K562 (cell line): ENCODE data around the gene HYAL3. TPM values are rescaled to one million over a fixed set of nuclear protein-coding genes. Genes with fewer than 3 reads are reported as not detected.

Experiments used
- ATF1 ChIP-seq, 2 experiments: fragments of 450-650 bp in 1 of 2; IDR thresholded peaks; 2 replicates each; pipeline ENCODE4 v1.6.1; 2016; ENCODE audit warnings: missing compliant biosample characterization in 1 of 2, missing genetic modification characterization in 1 of 2
- CHCHD3 ChIP-seq: fragments of 250-450 bp; sonication (Bioruptor Pico); IDR thresholded peaks from 2 replicates; pipeline ENCODE4 v2.1.2; 2022; ENCODE audit warnings: mild to moderate bottlenecking
- DPF2 ChIP-seq: fragments of 450-650 bp; IDR thresholded peaks from 2 replicates; pipeline ENCODE4 v1.6.1; 2016
- EP400 ChIP-seq: fragments of 450-650 bp; IDR thresholded peaks from 2 replicates; pipeline ENCODE4 v1.6.1; 2017; ENCODE audit warnings: antibody characterized with exemption, mild to moderate bottlenecking, moderate library complexity
- FIP1L1 ChIP-seq: fragments of 200-400 bp; formaldehyde crosslinking; IDR thresholded peaks from 2 replicates; pipeline ENCODE4 v1.6.1; 2018; ENCODE audit warnings: mild to moderate bottlenecking, low read depth, low read length; ENCODE audit not compliant: poor library complexity, severe bottlenecking
- FOXK1 ChIP-seq: sonication (generic); formaldehyde crosslinking; IDR thresholded peaks from 2 replicates; pipeline ENCODE4 v1.8.0; 2022; ENCODE audit warnings: missing genetic modification reagents, mild to moderate bottlenecking, borderline replicate concordance
- HIVEP1 ChIP-seq: fragments of 250-450 bp; sonication (Bioruptor Pico); IDR thresholded peaks from 2 replicates; pipeline ENCODE4 v1.4.0; 2020; ENCODE audit warnings: mild to moderate bottlenecking
- HNRNPL ChIP-seq: fragments of 200-400 bp; formaldehyde crosslinking; IDR thresholded peaks from 2 replicates; pipeline ENCODE4 v1.6.1; 2017; ENCODE audit warnings: low read depth, mild to moderate bottlenecking, low read length
- LEF1 ChIP-seq: fragments of 450-650 bp; IDR thresholded peaks from 2 replicates; pipeline ENCODE4 v1.6.1; 2016; ENCODE audit warnings: mild to moderate bottlenecking
- SMAD4 ChIP-seq: fragments of 250-450 bp; sonication (Bioruptor Pico); conservative IDR thresholded peaks from 2 replicates; pipeline ENCODE4 v1.8.0; 2021; ENCODE audit warnings: inconsistent platforms, mild to moderate bottlenecking, moderate library complexity
- TAF9B ChIP-seq: fragments of 450-650 bp; IDR thresholded peaks from 2 replicates; pipeline ENCODE4 v1.6.1; 2018; ENCODE audit warnings: mild to moderate bottlenecking; ENCODE audit not compliant: partially characterized antibody
- TBL1XR1 ChIP-seq, 2 experiments: IDR thresholded peaks; 2 replicates each; pipeline ENCODE4 v1.6.1; 2012; ENCODE audit warnings: improper control_type of control experiment in 2 of 2, low read length in 2 of 2, mild to moderate bottlenecking in 1 of 2
- WHSC1 ChIP-seq: IDR thresholded peaks from one replicate; pipeline ENCODE4 v1.6.1; 2012; ENCODE audit warnings: low read length, control low read depth, inconsistent platforms
- ZNF644 ChIP-seq: fragments of 200-800 bp; sonication (Bioruptor generic); IDR thresholded peaks from 2 replicates; pipeline ENCODE4 v1.6.1; 2016; ENCODE audit warnings: low read depth, missing genetic modification characterization, missing compliant biosample characterization
- ZNF76 ChIP-seq: fragments of 250-450 bp; sonication (Bioruptor Pico); IDR thresholded peaks from 2 replicates; pipeline ENCODE4 v1.4.0; 2020; ENCODE audit warnings: mild to moderate bottlenecking, moderate library complexity, borderline replicate concordance
- polyA plus RNA-seq, 8 experiments: library from polyadenylated mRNA; depleted of rRNA in 4 of 8; stranded (reverse) in 5 of 8; unstranded in 3 of 8; fragments of >200 nt; fragmentation: Nextera tagmentation in 2 of 8; fragmentation: Illumina TruSeq in 1 of 8; extraction: Ambion mirVana in 2 of 8; extraction: Trizol in 1 of 8; gene quantifications; 2 replicates each; pipeline versions ENCODE4 v1.2.1 to v1.2.3, GENCODE V29; 2011 to 2014; ENCODE audit warnings: inconsistent platforms in 1 of 8, missing spikeins in 1 of 8
- total RNA-seq, 7 experiments: library from RNA; depleted of rRNA in 6 of 7; stranded (reverse); fragments of >200 nt in 6 of 7; fragmentation: Illumina TruSeq in 2 of 7; extraction: Trizol in 2 of 7; gene quantifications; 2 replicates each; pipeline versions ENCODE4 v1.2.1 to v1.2.3, GENCODE V29; 2011 to 2021; ENCODE audit warnings: low replicate concordance in 1 of 7
- TF ChIP-seq, protein P1 (sequence below), 3 experiments: IDR thresholded peaks in 2 of 3; conservative IDR thresholded peaks in 1 of 3; 2 replicates each; pipeline ENCODE4 v1.5.1; 2011 to 2012; ENCODE audit warnings: low read length in 3 of 3, mild to moderate bottlenecking in 3 of 3, control low read depth in 2 of 3, improper control_type of control experiment in 1 of 3, inconsistent platforms in 1 of 3, low read depth in 1 of 3, mixed read lengths in 1 of 3, moderate library complexity in 1 of 3; ENCODE audit not compliant: insufficient read depth in 2 of 3
- TF ChIP-seq, protein P2 (sequence below): sonication (generic); formaldehyde crosslinking; IDR thresholded peaks from 2 replicates; pipeline ENCODE4 v1.8.0; 2022; ENCODE audit warnings: mild to moderate bottlenecking, low read depth, missing genetic modification reagents
- TF ChIP-seq, protein P3 (sequence below): fragments of 450-650 bp; IDR thresholded peaks from 2 replicates; pipeline ENCODE4 v1.6.1; 2016; ENCODE audit warnings: antibody characterized with exemption

Gene HYAL3
- total and polyA plus RNA-seq, 9 of the 15 experiments (the other 6 are each of a cell fraction or from before 2014, with no cell fraction given): 0.38 to 9.1 (median 6.8) TPM

DNA sequence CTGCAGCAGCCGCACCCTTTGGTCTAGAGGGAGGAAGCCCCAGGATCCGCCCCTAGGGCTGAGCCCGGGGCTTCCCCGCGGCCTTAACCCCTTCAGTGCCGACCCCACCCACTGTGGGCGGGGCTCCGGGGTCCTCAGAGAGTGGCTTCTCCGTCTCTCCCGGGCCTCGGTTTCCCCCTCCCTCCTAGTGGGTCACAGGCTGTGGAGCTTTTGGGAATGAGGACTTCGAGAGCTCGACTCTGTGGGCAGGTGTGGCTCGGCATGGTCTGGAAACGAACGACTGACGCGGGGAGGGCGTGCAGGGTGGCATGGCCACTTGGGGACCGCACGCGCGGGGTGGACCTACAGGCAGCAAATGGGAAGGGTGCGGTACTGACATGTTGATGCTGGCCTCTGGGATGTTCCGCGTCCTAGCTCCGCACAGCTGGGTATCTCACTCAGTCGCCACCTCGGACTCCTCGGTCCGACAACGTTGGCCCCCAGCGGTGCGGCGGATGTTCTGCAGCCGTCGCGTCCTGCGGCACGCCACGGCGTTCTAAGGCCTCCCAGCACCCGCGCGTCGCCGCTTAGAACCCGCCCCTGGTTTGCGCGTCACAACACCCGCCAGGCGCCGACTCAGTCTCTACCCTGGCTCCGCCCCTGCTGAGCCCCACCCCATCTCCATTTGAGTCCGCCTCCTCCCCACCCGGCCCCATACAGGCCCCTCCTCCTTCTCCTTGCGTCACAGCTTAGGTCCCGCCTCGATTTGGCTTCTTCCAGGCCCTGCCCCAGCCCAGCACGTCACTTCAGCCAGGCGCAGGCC, at the start of gene HYAL3, which contains the start of gene NAA80 (continued):
- TF ChIP-seq EP400 (peak; percentile 69; the same call in 1 of the 2 replicates), ZNF76 (CRISPR knock-in tag) (no peak), TBL1XR1 (IDR thresholded peaks at IDR 0.05; ENCODE audit: low read length in 2 of 2) (no peak), ATF1 (CRISPR knock-in tag; IDR thresholded peaks at IDR 0.05) (peak; percentile 36; the same call in 1 of the 2 replicates), ATF1 (tag; IDR thresholded peaks at IDR 0.05) (peak; percentile 88), LEF1 (peak; percentile 24; the same call in 1 of the 2 replicates), WHSC1 (no peak), SMAD4 (CRISPR knock-in tag) (peak; percentile 80; the same call in 1 of the 2 replicates), FOXK1 (CRISPR knock-in tag) (0 out of 2 replicates have a peak, but pooled peaks have one; percentile 17), CHCHD3 (CRISPR knock-in tag) (no peak), TAF9B (peak; percentile 18), HNRNPL (no peak), DPF2 (0 out of 2 replicates have a peak, but pooled peaks have one; percentile 17), FIP1L1 (peak; percentile 52), HIVEP1 (peak; percentile 66; the same call in 1 of the 2 replicates), ZNF644 (tag) (no peak)
- TF ChIP-seq, protein P1, sequence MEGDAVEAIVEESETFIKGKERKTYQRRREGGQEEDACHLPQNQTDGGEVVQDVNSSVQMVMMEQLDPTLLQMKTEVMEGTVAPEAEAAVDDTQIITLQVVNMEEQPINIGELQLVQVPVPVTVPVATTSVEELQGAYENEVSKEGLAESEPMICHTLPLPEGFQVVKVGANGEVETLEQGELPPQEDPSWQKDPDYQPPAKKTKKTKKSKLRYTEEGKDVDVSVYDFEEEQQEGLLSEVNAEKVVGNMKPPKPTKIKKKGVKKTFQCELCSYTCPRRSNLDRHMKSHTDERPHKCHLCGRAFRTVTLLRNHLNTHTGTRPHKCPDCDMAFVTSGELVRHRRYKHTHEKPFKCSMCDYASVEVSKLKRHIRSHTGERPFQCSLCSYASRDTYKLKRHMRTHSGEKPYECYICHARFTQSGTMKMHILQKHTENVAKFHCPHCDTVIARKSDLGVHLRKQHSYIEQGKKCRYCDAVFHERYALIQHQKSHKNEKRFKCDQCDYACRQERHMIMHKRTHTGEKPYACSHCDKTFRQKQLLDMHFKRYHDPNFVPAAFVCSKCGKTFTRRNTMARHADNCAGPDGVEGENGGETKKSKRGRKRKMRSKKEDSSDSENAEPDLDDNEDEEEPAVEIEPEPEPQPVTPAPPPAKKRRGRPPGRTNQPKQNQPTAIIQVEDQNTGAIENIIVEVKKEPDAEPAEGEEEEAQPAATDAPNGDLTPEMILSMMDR (IDR thresholded peaks at IDR 0.05 in 2 of 3, conservative IDR thresholded peaks at IDR 0.05 in 1 of 3; ENCODE audit: insufficient read depth in 2 of 3, low read depth in 1 of 3, low read length in 3 of 3): peak; percentile 38 to 44 (median 41); a peak in 4 of 6 replicates
- TF ChIP-seq, protein P2, sequence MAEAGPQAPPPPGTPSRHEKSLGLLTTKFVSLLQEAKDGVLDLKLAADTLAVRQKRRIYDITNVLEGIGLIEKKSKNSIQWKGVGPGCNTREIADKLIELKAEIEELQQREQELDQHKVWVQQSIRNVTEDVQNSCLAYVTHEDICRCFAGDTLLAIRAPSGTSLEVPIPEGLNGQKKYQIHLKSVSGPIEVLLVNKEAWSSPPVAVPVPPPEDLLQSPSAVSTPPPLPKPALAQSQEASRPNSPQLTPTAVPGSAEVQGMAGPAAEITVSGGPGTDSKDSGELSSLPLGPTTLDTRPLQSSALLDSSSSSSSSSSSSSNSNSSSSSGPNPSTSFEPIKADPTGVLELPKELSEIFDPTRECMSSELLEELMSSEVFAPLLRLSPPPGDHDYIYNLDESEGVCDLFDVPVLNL (CRISPR knock-in tag): 0 out of 2 replicates have a peak, but pooled peaks have one; percentile 41
- TF ChIP-seq, protein P3, sequence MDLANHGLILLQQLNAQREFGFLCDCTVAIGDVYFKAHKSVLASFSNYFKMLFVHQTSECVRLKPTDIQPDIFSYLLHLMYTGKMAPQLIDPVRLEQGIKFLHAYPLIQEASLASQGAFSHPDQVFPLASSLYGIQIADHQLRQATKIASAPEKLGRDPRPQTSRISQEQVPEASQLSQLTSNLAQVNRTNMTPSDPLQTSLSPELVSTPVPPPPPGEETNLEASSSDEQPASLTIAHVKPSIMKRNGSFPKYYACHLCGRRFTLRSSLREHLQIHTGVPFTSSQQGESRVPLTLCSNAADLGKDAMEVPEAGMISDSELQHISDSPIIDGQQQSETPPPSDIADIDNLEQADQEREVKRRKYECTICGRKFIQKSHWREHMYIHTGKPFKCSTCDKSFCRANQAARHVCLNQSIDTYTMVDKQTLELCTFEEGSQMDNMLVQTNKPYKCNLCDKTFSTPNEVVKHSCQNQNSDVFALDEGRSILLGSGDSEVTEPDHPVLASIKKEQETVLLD: peak; percentile 59; the same call in 1 of the 2 replicates
